ENCODE data around the gene MAN2B2. TPM values are rescaled to one million over a fixed set of nuclear protein-coding genes. Genes with fewer than 3 reads are reported as not detected.

MAN2B2 gene
- total and polyA plus RNA-seq, 2 experiments from 2014 or later, result 22.2 to 24.0 TPM

DNA sequence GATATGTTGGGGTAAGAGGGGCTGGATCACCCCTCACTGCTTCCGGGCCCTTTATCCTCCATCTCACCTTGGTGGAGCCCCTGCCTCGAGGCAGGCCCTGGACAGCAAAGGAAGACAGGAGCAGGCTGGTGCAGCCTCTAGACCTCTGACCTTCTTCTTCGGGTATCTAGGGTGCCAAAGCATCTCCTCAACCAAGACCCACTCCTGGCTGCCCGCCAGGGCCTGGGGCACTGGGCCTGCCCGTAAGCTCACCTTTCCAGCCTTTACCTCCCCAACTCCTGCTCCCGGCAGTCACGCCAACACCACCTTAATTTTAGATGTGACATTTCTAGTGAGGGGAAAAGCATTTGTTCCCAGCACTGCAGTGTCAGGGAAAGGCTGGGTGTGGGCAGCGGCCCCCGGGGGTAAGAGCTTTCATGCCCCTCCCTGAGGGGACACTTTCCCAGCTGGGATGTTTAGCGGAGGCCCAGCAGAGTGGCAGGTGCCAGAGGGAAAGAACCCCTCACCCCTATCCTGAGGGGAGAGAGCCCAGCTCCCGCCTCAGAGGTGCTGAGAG lies 6.7 kb downstream of the MAN2B2 start:
- Histone ChIP-seq H3K4me3 (no peak overlapping the region), H3K9me2 (replicated peaks; ENCODE audit: insufficient read depth) (no peaks in the 10 kb centered on the region), H4K20me1 (ENCODE audit: insufficient read depth, poor library complexity, severe bottlenecking) (no peaks in the 10 kb centered on the region), H3K4me2 (no peak overlapping the region), H3K9me3 (ENCODE audit: low read depth) (no peaks in the 10 kb centered on the region), H3K79me2 (no peaks in the 10 kb centered on the region), H3K27me3 (no peaks in the 10 kb centered on the region), H3K27ac (no peak overlapping the region), H3K4me1 (ENCODE audit: insufficient read depth) (no peaks in the 10 kb centered on the region), H3K36me3 (replicated peaks; ENCODE audit: insufficient read depth, low read depth) (no peaks in the 10 kb centered on the region), H2AFZ (no peak overlapping the region)
- over 99% methylated on average over 11 of the region's 11 CpGs for WGBS (ENCODE audit: low lambda C conversion rate, missing lambda C conversion rate)
- no peak for TF ChIP-seq EZH2 (IDR thresholded peaks at IDR 0.05; ENCODE audit: borderline replicate concordance)
- TF ChIP-seq, protein P1, sequence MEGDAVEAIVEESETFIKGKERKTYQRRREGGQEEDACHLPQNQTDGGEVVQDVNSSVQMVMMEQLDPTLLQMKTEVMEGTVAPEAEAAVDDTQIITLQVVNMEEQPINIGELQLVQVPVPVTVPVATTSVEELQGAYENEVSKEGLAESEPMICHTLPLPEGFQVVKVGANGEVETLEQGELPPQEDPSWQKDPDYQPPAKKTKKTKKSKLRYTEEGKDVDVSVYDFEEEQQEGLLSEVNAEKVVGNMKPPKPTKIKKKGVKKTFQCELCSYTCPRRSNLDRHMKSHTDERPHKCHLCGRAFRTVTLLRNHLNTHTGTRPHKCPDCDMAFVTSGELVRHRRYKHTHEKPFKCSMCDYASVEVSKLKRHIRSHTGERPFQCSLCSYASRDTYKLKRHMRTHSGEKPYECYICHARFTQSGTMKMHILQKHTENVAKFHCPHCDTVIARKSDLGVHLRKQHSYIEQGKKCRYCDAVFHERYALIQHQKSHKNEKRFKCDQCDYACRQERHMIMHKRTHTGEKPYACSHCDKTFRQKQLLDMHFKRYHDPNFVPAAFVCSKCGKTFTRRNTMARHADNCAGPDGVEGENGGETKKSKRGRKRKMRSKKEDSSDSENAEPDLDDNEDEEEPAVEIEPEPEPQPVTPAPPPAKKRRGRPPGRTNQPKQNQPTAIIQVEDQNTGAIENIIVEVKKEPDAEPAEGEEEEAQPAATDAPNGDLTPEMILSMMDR (IDR thresholded peaks at IDR 0.05; ENCODE audit: poor library complexity), result no peak
- TF ChIP-seq EZH2phosphoT487 (IDR thresholded peaks at IDR 0.05; ENCODE audit: low read depth, severe bottlenecking, unreplicated experiment), result no peak
- DNase-seq (ENCODE audit: low spot score), result no peak

DNA sequence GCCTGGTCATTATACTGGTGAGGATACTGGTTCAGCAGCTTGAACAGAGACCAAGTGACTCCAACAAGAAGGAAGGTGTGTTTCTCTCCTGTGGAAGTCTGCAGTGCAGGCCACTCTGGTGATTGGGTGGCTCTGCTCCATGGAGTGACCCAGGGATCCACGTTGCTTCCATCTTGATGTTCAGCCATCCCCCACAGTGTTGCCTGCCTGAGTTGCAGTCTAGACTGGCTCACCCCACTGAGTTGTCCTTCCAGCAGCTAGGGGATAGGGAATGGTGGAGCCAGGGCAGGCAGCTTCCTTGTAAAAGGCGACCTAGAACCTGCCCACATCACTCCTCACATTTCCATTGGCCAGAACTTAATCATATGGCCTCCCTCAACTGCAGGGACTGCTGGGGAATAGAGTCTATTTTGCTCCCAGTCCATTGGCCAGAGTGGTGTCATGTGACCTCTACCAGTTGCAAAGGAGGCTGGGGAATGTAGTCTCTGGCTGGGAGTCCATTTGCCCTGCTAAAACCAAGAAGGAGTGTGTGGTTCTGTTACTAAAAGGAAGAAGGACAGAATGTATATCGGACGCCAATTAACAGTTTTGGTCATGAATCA lies 8.0 kb downstream of the MAN2B2 start:
- no peaks in the 10 kb centered on the region for H3K79me2 ChIP-seq
- TF ChIP-seq EZH2 (IDR thresholded peaks at IDR 0.05; ENCODE audit: borderline replicate concordance), result no peak
- TF ChIP-seq EZH2phosphoT487 (IDR thresholded peaks at IDR 0.05; ENCODE audit: low read depth, severe bottlenecking, unreplicated experiment), result no peak
- TF ChIP-seq, protein P1 (IDR thresholded peaks at IDR 0.05; ENCODE audit: poor library complexity), result no peak
- no peaks in the 10 kb centered on the region for H3K4me1 ChIP-seq (ENCODE audit: insufficient read depth)
- 93% methylated on average over 4 of the region's 4 CpGs for WGBS (ENCODE audit: low lambda C conversion rate, missing lambda C conversion rate)
- H3K36me3 ChIP-seq (replicated peaks; ENCODE audit: insufficient read depth, low read depth), result no peaks in the 10 kb centered on the region
- H3K9me3 ChIP-seq (ENCODE audit: low read depth), result no peaks in the 10 kb centered on the region
- H4K20me1 ChIP-seq (ENCODE audit: insufficient read depth, poor library complexity, severe bottlenecking), result no peaks in the 10 kb centered on the region
- no peaks in the 10 kb centered on the region for H3K9me2 ChIP-seq (replicated peaks; ENCODE audit: insufficient read depth)
- no peak overlapping the region for H3K27ac ChIP-seq
- H3K27me3 ChIP-seq, result no peaks in the 10 kb centered on the region
- H3K4me3 ChIP-seq, result no peak overlapping the region
- no peak for DNase-seq (ENCODE audit: low spot score)
- H2AFZ ChIP-seq, result no peak overlapping the region
- H3K4me2 ChIP-seq, result no peak overlapping the region

DNA sequence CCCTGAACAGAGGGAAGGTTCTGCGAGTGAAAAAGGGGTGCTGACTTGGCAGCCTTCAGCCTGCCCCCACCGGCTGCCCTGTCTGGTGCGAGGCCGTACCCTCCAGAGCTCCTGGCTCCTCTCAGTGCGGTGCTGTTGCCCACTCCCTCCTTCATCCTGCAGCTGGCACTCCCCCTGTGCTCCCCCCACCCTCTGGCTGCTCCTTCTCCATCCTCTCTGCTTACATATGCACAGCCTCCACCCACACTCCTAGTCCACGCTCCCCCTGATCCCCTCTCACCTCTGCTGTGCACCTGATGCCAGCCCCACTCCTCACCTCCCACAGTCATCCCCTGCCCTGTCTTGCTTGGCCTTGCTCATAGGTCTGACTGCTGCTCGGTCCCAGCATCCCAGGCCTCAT lies 9.9 kb downstream of the MAN2B2 start:
- TF ChIP-seq, protein P1 (IDR thresholded peaks at IDR 0.05; ENCODE audit: poor library complexity), result no peak
- TF ChIP-seq EZH2 (IDR thresholded peaks at IDR 0.05; ENCODE audit: borderline replicate concordance) (no peak), EZH2phosphoT487 (IDR thresholded peaks at IDR 0.05; ENCODE audit: low read depth, severe bottlenecking, unreplicated experiment) (no peak)
- no peak for DNase-seq (ENCODE audit: low spot score)
- no peak overlapping the region for H3K27ac ChIP-seq
- H3K79me2 ChIP-seq, result no peaks in the 10 kb centered on the region
- no peaks in the 10 kb centered on the region for H3K27me3 ChIP-seq
- no peaks in the 10 kb centered on the region for H3K9me2 ChIP-seq (replicated peaks; ENCODE audit: insufficient read depth)
- H3K4me2 ChIP-seq, result no peak overlapping the region
- no peaks in the 10 kb centered on the region for H3K9me3 ChIP-seq (ENCODE audit: low read depth)
- no peaks in the 10 kb centered on the region for H4K20me1 ChIP-seq (ENCODE audit: insufficient read depth, poor library complexity, severe bottlenecking)
- H2AFZ ChIP-seq, result no peak overlapping the region
- 92% methylated on average over 7 of the region's 7 CpGs for WGBS (ENCODE audit: low lambda C conversion rate, missing lambda C conversion rate)
- no peaks in the 10 kb centered on the region for H3K4me1 ChIP-seq (ENCODE audit: insufficient read depth)
- H3K36me3 ChIP-seq (replicated peaks; ENCODE audit: insufficient read depth, low read depth), result no peaks in the 10 kb centered on the region
- H3K4me3 ChIP-seq, result no peak overlapping the region

Measured in hepatocyte (in vitro differentiated cells).